Vagina (tissue), 2 donors: ENCODE data around the gene MEX3A.

Source experiments
- CTCF ChIP-seq, 3 experiments: fragments of 450-650 bp in 2 of 3; fragments of 200-600 bp in 1 of 3; sonication (generic) in 1 of 3; IDR thresholded peaks; one replicate each; pipeline ENCODE4 v1.5.1; 2017 to 2019; ENCODE audit warnings: antibody characterized with exemption in 3 of 3, mild to moderate bottlenecking in 2 of 3, moderate library complexity in 2 of 3
- POLR2A ChIP-seq, 2 donors: fragments of 450-650 bp; IDR thresholded peaks; one replicate each; pipeline ENCODE4 v1.6.1; 2017; ENCODE audit warnings: antibody characterized with exemption in 2 of 2, mild to moderate bottlenecking in 2 of 2, moderate library complexity in 2 of 2
- POLR2AphosphoS5 ChIP-seq, 2 donors: sonication (generic); formaldehyde crosslinking; IDR thresholded peaks; one replicate each; pipeline ENCODE4 v1.9.0; 2017; ENCODE audit warnings: antibody characterized with exemption in 2 of 2, mild to moderate bottlenecking in 2 of 2, low read depth in 1 of 2; ENCODE audit not compliant: insufficient read depth in 1 of 2

- no peak for TF ChIP-seq CTCF (IDR thresholded peaks at IDR 0.05)
- TF ChIP-seq POLR2AphosphoS5 (IDR thresholded peaks at IDR 0.05; ENCODE audit: insufficient read depth in 1 of 2, low read depth in 1 of 2) = no peak
- no peak for TF ChIP-seq POLR2A (IDR thresholded peaks at IDR 0.05)
These were observed 39.8 kb upstream of the MEX3A start for GRCh38 chr1:156122086-156122485.
